ENCODE data around the gene OR1E2.
"Not testable (repeated sequence)": the region's sequence is repeated elsewhere in the genome, so short reads cannot be mapped to it uniquely, and the experiment has no call there.

Gene OR1E2

GRCh38 chr17:3400055-3400454 lies 33.6 kb downstream of the OR1E2 start:
- Histone ChIP-seq H3K9ac (ENCODE audit: low read depth in 1 of 2, low read length in 2 of 2) (no peak overlapping the region), H3K27me3 (ENCODE audit: control insufficient read depth in 2 of 2, insufficient read depth in 2 of 2, low read length in 2 of 2) (no peaks in the 10 kb centered on the region), H3K27ac (ENCODE audit: low read depth in 2 of 2, low read length in 2 of 2) (no peak overlapping the region), H3K4me3 (ENCODE audit: low read length in 2 of 2) (no peak overlapping the region), H3K9me3 (ENCODE audit: control insufficient read depth in 2 of 2, low read length in 2 of 2) (no peaks in the 10 kb centered on the region), H3K4me1 (ENCODE audit: control insufficient read depth in 2 of 2, insufficient read depth in 2 of 2, low read length in 2 of 2) (no peaks in the 10 kb centered on the region), H3K36me3 (ENCODE audit: control insufficient read depth in 2 of 2, insufficient read depth in 2 of 2, low read length in 2 of 2) (no peaks in the 10 kb centered on the region)

GRCh38 chr17:3398310-3398709 lies 35.3 kb downstream of the OR1E2 start, which contains the start of gene OR1E1:
Gene OR1E1 (minus strand): TSS chr17:3398410. CDS start chr17:3398410, 0 bp downstream.
- Histone ChIP-seq H3K4me1 (ENCODE audit: control insufficient read depth in 2 of 2, insufficient read depth in 2 of 2, low read length in 2 of 2) (no peaks in the 10 kb centered on the region), H3K9ac (ENCODE audit: low read depth in 1 of 2, low read length in 2 of 2) (no peak within 1 kb of the TSS), H3K9me3 (ENCODE audit: control insufficient read depth in 2 of 2, low read length in 2 of 2) (no peaks in the 10 kb centered on the region), H3K4me3 (ENCODE audit: low read length in 2 of 2) (no peak within 1 kb of the TSS), H3K27ac (ENCODE audit: low read depth in 2 of 2, low read length in 2 of 2) (no peak within 1 kb of the TSS), H3K36me3 (ENCODE audit: control insufficient read depth in 2 of 2, insufficient read depth in 2 of 2, low read length in 2 of 2) (no peaks in the 10 kb centered on the region), H3K27me3 (ENCODE audit: control insufficient read depth in 2 of 2, insufficient read depth in 2 of 2, low read length in 2 of 2) (no peaks in the 10 kb centered on the region)

- H3K9me3 ChIP-seq (ENCODE audit: control insufficient read depth in 2 of 2, low read length in 2 of 2); H3K27me3 ChIP-seq (ENCODE audit: control insufficient read depth in 2 of 2, insufficient read depth in 2 of 2, low read length in 2 of 2); H3K4me1 ChIP-seq (ENCODE audit: control insufficient read depth in 2 of 2, insufficient read depth in 2 of 2, low read length in 2 of 2); H3K4me3 ChIP-seq (ENCODE audit: low read length in 2 of 2); H3K36me3 ChIP-seq (ENCODE audit: control insufficient read depth in 2 of 2, insufficient read depth in 2 of 2, low read length in 2 of 2); H3K9ac ChIP-seq (ENCODE audit: low read depth in 1 of 2, low read length in 2 of 2); H3K27ac ChIP-seq (ENCODE audit: low read depth in 2 of 2, low read length in 2 of 2): not testable (repeated sequence)
These were observed 35.8 kb downstream of the OR1E2 start for GRCh38 chr17:3397801-3398200.

- Histone ChIP-seq H3K9ac (ENCODE audit: low read depth in 1 of 2, low read length in 2 of 2) (no peak overlapping the region), H3K9me3 (ENCODE audit: control insufficient read depth in 2 of 2, low read length in 2 of 2) (no peaks in the 10 kb centered on the region), H3K36me3 (ENCODE audit: control insufficient read depth in 2 of 2, insufficient read depth in 2 of 2, low read length in 2 of 2) (no peaks in the 10 kb centered on the region), H3K27me3 (ENCODE audit: control insufficient read depth in 2 of 2, insufficient read depth in 2 of 2, low read length in 2 of 2) (peaks cover 0 to 1% of the 10 kb centered on the region in 2 donors), H3K27ac (ENCODE audit: low read depth in 2 of 2, low read length in 2 of 2) (no peak overlapping the region), H3K4me1 (ENCODE audit: control insufficient read depth in 2 of 2, insufficient read depth in 2 of 2, low read length in 2 of 2) (no peaks in the 10 kb centered on the region), H3K4me3 (ENCODE audit: low read length in 2 of 2) (no peak overlapping the region)
These were observed 43.9 kb downstream of the OR1E2 start for GRCh38 chr17:3389791-3390190.

GRCh38 chr17:3385869-3386816 lies 47.5 kb downstream of the OR1E2 start, which contains the start of gene OR3A2:
Gene OR3A2 (minus strand): TSS chr17:3386308.
- H3K27ac ChIP-seq (ENCODE audit: low read depth in 2 of 2, low read length in 2 of 2), result no peak within 1 kb of the TSS
- no peak within 1 kb of the TSS for H3K4me3 ChIP-seq (ENCODE audit: low read length in 2 of 2)
- H3K36me3 ChIP-seq (ENCODE audit: control insufficient read depth in 2 of 2, insufficient read depth in 2 of 2, low read length in 2 of 2), result no peaks in the 10 kb centered on the region
- no peaks in the 10 kb centered on the region for H3K9me3 ChIP-seq (ENCODE audit: control insufficient read depth in 2 of 2, low read length in 2 of 2)
- H3K4me1 ChIP-seq (ENCODE audit: control insufficient read depth in 2 of 2, insufficient read depth in 2 of 2, low read length in 2 of 2), result no peaks in the 10 kb centered on the region
- H3K9ac ChIP-seq (ENCODE audit: low read depth in 1 of 2, low read length in 2 of 2), result no peak within 1 kb of the TSS
- H3K27me3 ChIP-seq (ENCODE audit: control insufficient read depth in 2 of 2, insufficient read depth in 2 of 2, low read length in 2 of 2), result peaks cover 0 to 5% of the 10 kb centered on the region in 2 donors

Data from mucosa of rectum (tissue), 2 donors.